Measurements from ENCODE around the gene CTDSP2. TPM values are rescaled to one million over a fixed set of nuclear protein-coding genes. Genes with fewer than 3 reads are reported as not detected.
A peak's percentile ranks its signal among the peaks of the same experiment; 100 is the strongest.

Gene CTDSP2
- total RNA-seq, 1 donor from 2014 or later = 105 TPM

GRCh38 chr12:57841445-57841844 is 5.1 kb downstream of the CTDSP2 start:
- DNase-seq (ENCODE audit: missing footprints) (no peak), ATAC-seq (no peak)
- intact Hi-C loops (cut with DNase I) = no loop called here

GRCh38 chr12:57840726-57841125 is 5.8 kb downstream of the CTDSP2 start:
- ATAC-seq (no peak), DNase-seq (ENCODE audit: missing footprints) (no peak)
- intact Hi-C loops (cut with DNase I) = no loop called here

DNA sequence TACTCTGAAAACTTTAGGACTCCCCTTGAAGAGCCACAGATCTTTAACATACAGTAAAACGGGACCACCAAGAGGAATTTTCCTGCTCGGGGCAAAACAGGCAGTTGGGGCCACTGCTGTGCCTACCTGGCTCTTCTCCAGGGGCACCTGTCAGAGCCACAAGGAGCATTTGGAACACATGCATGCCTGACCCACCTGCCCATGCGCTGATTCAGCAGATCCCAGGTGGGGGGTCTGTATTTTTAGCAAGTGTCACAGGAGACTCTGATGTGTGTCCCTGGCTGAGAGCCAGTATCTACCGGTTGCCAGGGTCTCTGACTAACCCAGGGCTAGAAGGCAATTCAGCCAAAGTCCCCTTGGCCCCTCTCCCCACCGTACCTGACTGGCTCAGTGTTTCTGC is 6.5 kb downstream of the CTDSP2 start:
- intact Hi-C loops (cut with DNase I) = no loop called here
- DNase-seq (ENCODE audit: missing footprints) (no peak), ATAC-seq (no peak)

DNA sequence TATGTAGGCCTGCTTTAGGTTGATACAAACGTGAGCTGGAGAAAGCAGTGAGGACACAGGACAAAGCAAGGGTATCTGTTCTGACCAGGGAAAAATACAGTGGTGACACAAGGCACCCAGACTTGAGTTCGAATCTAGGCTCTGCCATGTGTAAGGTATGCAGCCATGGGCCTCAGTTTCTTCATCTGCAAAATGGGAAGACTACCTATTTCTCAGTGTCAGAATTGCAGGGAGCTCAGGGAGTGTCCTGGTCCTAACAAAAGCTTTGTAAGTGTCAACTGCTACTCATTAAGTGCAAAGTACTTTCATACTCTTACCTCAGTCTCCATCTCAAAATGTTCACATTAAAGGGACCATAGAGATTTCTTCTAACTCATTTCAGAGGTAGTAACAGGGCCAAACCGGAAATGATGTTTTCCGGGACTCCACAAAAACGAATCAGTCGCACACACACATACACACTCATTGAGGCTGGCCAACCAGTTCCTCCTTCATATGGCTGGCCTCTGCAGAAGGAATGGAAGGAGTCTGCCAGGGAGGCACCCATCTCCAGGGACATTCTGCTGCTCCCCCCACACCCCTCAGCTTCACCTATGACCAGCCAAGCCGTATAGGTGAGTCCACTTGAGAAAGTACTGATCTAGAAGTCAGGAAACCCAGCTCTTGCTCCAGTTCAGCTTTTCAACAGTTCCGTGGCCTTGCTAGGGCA is 7.8 kb downstream of the CTDSP2 start:
- intact Hi-C loops (cut with DNase I) = no loop called here
- DNase-seq (ENCODE audit: missing footprints) (no peak), ATAC-seq (no peak)

DNA sequence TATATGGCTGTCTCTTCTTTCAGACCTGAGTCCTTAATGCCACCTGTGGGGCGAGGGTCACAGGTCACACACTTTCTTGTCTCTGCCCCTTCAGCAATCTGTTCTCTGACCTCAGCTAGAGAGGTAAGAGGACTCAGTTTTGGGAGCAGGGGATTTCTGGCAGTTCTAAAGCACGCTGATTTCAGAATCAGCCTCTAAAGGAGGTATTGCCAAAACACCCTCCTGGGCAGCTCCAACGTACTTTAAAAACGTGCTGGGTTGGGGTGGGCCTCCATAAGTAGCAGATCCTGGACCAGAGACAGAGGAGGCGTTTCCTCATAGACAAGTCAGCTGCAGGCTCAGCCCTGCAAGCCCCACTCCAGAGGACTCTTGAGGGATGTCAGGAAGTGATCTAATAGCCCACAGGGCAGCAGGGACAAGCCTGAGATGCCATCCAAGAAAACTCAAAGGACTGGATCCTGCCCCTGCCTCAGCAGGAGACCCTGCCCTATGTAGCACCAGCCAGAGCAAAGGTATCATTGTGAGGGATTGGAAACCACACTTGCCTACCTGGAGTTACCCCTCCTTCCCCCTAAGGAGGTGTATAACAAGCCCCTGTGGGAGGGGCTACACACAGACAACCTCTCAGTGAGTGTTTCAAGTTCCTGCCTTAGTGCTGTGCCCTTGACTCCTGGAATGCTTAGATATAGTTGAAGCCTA is 8.5 kb downstream of the CTDSP2 start:
- intact Hi-C loops (cut with DNase I) = loop anchor here (2.0 kb wide), 1 partner anchor 59 kb away; no protein-coding TSS in a partner anchor
- no peak for DNase-seq (ENCODE audit: missing footprints)
- ATAC-seq = peak; percentile 63

DNA sequence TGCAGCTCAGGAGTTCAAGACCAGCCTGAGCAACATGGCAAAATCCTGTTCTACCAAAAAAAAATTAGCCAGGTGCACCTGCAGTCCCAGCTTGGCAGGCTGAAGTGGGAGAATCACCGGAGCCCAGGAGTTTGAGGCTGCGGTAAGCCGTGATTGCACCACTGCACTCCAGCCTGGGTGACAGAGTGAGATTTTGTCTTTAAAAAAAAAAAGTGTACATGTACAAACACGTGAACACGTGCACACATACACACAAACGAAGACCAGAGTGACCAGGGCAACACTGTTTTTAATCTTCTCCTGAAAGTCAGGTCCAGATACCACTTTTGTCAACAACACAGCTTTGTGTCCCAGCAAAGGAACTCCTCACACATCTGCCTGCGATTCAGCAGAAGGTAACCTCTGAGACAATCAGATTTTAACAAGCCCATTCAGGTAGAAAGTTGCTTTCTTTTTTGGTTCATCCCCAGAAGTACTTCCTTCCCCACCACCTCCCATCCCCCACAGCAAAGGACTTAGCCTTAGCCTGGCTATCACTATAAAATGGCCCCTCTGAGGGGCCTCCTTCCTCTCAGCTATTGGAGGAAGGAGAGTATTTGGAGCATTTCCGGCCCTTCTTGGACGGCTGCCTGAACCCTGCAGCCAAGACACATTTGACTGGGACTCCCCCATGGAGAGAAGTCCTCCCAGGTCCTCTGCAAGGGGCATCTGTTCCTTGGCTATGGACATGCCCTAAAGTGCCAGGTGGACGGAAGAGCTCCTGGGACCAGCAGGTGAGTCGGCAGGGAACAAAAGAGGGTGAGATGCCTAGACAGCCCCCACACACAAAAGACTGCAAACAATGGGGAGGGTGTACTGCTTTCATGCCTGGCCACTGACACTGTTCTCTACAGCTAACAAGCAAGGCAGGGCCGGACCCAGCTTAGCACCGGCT is 9.8 kb downstream of the CTDSP2 start:
- ATAC-seq = peak; percentile 58
- peak; percentile 78 for DNase-seq (ENCODE audit: missing footprints)
- intact Hi-C loops (cut with DNase I) = loop anchor here (2.0 kb wide), 1 partner anchor 60 kb away; no protein-coding TSS in a partner anchor

GRCh38 chr12:57835366-57836288 is 10.9 kb downstream of the CTDSP2 start:
- no peak for DNase-seq (ENCODE audit: missing footprints)
- no peak for ATAC-seq
- intact Hi-C loops (cut with DNase I) = loop anchor here (2.0 kb wide), 1 partner anchor 61 kb away; no protein-coding TSS in a partner anchor

DNA sequence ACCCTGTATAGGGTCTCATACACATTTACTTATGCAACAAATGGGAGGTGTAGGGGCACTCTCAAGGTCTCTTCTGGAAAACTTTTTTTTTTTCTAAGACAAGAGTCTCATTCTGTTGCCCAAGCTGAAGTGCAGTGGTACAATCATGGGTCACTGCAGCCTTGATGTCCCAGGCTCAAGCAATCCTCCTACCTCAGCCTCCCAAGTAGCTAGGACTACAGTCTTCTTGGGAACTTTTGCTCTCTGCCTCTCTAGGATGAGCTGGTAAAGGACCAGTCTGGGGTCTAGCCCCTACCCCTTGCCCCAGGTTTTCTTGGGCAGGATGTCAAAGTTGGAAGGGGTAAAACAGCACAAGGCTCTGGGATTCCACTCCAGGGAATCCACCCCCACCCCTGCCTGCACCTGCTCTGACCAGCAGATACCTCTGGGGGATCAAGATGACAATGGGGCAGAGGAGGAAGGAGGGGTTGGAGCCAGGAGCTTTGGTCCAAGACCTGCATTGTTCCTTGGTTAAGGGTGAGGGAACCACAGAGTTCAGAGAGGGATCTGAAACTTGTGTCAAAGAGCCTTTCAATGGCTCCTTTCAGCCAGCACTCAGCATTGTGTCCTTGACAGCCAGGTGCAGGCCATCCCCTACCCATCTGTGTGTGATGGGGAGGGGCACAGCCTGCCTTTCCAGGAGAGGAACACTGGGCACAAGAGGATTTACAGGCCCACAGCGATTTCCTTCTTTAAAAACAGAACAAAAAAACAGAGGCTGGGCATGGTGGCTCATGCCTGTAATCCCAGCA is 12.2 kb downstream of the CTDSP2 start:
- no peak for ATAC-seq
- intact Hi-C loops (cut with DNase I) = no loop called here
- no peak for DNase-seq (ENCODE audit: missing footprints)

- ATAC-seq (no peak), DNase-seq (ENCODE audit: missing footprints) (no peak)
- intact Hi-C loops (cut with DNase I) = no loop called here
Measured at GRCh38 chr12:57833672-57834071, 12.9 kb downstream of the CTDSP2 start.

DNA sequence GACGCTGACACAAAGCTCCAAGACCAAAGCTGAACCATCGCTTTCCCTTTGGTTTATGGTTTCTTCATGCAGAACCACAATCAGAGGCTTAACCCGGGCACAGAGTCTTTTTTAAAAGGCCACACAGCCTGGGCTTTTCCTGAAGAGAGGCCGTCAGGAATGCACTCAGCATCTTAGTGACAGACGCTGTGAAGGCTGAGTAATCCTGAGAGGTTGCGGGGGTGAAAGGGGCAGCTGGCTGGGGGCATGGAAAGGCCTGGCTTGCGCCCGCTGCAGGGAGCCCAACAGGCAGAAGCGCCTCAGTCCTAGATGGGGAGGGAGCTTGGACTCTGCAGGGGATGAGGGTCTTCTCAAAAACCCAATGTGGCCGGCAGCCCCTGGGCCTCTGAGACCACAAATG is 13.6 kb downstream of the CTDSP2 start:
- no peak for ATAC-seq
- intact Hi-C loops (cut with DNase I) = no loop called here
- no peak for DNase-seq (ENCODE audit: missing footprints)

- DNase-seq (ENCODE audit: missing footprints) (no peak), ATAC-seq (no peak)
- intact Hi-C loops (cut with DNase I) = no loop called here
Measured at GRCh38 chr12:57830393-57830792, 16.1 kb downstream of the CTDSP2 start.

GRCh38 chr12:57829025-57829777 is 17.3 kb downstream of the CTDSP2 start:
- no peak for DNase-seq (ENCODE audit: missing footprints)
- intact Hi-C loops (cut with DNase I) = no loop called here
- ATAC-seq = no peak

- intact Hi-C loops (cut with DNase I) = no loop called here
- DNase-seq (ENCODE audit: missing footprints) (no peak), ATAC-seq (no peak)
Measured at GRCh38 chr12:57826966-57827365, 19.6 kb downstream of the CTDSP2 start.

DNA sequence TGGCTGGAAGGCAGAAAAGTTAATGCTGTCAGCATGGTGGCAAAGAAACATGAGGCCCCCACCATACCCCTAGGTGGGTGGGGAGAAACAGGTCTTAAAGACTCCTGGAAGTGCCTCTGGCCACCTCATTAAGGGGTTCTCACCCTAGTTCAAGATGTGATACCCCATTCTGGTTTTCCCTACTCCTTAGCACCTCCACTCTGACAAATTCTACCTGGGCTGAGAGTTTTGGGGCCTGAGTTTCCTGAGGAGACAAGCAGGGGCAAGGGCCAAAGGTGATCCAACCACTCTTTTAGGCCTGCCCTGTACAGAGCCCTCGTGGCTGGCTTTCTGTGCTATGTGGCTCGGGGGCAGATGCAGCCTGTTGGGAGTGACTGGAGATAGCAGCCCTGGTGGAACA is 20.1 kb downstream of the CTDSP2 start:
- DNase-seq (ENCODE audit: missing footprints) (no peak), ATAC-seq (no peak)
- intact Hi-C loops (cut with DNase I) = no loop called here

DNA sequence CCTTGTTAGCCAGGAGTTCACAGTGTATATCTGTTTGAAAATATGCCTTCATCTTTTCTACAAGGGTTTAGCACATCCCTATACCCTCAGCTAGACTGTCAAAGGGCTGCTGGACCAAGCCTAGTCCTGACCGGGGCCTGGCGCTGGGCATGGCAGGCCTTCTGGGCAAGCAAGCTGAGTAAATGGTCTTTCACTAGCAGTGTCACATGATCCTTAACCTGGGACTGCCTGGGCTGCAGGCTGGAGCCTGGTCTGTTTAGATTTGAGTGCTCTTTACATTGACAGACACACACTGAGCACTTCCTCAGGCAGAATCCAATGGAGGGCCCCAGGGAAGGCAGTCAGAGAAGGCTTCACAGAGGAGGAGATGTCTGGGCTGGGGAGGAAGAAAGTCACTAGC is 21.1 kb downstream of the CTDSP2 start:
- intact Hi-C loops (cut with DNase I) = no loop called here
- ATAC-seq (no peak), DNase-seq (ENCODE audit: missing footprints) (no peak)

- intact Hi-C loops (cut with DNase I) = no loop called here
- DNase-seq (ENCODE audit: missing footprints) (no peak), ATAC-seq (no peak)
Measured at GRCh38 chr12:57823908-57824640, 22.5 kb downstream of the CTDSP2 start.
